NCI-H1048 (cell line): ENCODE data around the gene POLE4.

Experiments used
- DNase-seq: peaks from one replicate; lab custom pipeline; 2025; lab: John Stamatoyannopoulos, UW

POLE4 gene

DNA sequence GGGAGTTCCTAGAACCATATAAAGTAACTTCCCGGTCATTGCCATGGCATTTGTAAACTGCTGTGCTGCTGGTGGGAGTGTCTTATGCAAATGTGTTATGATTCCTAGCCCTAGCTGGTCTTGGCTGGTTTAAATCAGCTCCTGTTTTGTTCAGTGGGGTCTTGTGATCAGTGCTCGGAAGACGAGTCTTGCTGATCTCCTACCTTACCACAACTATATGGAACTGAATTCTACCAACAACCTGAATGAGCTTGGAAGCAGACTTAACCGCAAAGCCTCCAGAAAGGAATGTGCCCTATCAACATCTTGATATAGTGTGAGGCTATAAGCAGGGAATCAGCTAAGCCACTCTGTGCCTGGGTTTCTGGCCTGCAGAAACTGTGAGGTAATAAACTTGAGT is 33.5 kb downstream of the POLE4 start:
- no peak for DNase-seq

DNA sequence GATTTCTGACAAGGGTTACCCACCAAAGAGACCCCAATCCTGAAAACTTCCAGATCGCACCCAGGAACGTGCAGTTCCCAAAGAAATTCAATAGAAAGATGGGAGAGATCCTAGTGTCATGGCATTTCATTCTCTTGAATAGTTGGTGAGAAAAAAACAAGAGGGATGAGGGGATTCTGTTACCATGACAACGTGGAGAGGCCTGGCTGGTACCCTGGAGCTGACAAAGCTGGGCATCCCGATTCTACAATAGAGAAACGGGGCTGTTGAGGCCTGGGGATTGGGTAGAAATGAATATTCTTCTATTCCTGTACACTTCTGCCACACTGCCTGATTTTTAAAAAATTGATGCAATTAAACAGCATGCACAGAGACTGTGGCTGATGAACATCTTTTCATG is 41.0 kb downstream of the POLE4 start:
- DNase-seq, result no peak

DNA sequence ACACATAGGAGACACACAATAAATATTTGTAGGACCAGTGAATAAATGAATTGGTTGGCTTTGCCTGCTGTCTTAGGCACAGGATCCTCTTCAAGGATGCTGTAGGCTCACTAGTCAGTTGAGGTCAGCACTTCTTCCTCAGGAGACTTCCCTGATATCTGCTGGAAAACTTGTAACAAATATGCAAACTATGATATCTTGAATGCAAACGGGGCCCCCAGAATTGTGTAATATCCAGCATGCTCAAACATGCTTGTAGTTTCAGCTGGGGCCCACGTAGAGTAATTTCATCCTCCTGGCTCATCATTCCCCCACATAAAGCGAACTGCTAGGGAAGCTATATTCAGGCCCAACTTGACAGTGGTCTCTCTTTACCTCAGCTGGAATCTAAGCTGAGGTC is 43.6 kb downstream of the POLE4 start:
- DNase-seq, result no peak

DNA sequence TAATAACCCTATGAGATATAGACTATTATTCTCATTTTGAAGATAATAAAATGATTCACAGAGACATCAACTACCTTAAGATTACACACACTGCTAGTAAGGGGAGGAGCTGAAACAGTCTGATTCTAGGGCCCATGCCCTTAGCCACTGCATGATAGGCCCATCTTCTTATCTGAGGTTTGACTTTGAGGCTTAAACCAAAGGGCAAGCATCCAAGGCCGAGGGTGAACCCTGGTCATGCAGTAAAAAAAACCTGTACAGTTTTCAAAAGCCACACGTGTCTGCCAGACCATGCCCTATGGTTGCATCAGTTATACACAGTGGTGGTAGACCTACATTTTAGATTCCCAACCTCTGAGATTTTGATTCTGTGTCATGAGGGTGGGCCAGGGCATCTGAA is 44.8 kb downstream of the POLE4 start:
- DNase-seq, result no peak

DNA sequence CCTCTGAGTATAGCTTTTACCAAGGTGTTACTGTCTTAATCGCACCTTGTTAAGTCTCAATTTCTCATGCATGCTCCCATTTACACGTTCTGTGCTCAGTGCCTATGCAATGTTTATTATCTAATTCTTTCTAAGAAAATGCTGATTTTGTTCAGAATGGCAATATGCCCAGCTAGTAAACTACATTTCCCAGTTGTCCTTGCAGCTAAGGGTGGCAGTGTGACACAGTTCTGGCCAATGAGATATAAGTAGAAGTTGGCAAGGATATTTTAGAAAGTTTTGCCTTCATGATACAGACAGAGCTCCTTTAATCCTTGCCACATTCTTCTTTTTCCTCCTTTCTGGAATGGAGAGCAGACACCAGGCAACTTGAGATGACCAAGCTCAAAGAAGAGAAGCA is 45.3 kb downstream of the POLE4 start:
- no peak for DNase-seq

DNA sequence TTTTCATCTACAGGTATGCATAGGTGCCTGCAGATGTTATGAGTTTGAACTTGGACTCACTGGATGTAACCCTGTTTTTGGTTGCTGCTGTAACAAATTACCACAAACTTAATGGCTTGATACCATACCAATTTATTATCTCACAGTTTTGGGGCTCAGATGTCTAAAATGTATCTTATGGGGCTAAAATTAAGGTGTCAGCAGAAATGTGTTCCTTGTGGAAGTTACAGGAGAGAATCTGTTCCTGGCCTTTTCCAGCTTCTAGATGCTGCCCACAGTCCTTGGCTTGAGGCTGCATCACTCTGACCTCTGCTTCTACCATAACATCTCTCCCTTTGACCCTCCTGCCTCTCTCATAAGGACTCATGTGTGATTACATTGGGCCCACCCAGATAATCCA is 47.6 kb downstream of the POLE4 start:
- DNase-seq, result no peak

DNA sequence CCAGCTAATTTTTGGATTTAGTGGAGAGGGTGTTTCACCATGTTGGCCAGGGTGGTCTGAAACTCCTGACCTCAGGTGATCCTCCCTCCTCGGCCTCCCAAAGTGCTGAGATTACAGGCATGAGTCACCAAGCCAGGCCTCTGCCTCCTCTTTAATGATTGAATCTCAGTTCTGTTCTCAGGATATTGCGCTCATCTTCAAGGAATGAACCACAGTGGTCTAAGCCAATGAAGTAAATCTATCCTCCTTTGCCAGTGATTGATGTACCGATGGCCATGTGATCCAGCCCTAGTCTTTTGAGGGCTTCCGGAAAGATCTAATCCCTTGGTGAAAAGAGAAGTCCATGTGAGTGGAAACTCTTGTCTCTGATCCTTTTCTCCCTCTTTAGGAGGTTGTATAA is 48.6 kb downstream of the POLE4 start:
- DNase-seq, result no peak

DNA sequence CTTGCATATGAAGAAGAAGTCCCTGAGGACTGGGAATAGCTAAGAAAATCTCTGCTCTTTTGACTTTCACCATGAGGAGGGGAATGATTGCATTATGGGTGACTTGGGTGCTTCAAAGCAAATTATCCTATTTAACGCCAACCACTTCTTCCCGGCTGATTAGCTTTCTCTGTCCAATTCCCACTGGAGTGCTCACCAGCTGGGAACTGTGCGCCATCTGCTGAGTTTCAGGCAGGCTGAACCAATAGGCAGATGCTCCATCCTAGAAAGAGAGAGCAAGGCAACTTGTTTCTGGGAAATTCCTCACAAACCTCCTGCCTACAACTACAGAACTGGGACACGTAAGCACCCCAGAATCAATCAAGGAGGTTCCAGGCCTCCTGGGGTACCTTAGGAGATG is 49.4 kb downstream of the POLE4 start:
- DNase-seq, result no peak

DNA sequence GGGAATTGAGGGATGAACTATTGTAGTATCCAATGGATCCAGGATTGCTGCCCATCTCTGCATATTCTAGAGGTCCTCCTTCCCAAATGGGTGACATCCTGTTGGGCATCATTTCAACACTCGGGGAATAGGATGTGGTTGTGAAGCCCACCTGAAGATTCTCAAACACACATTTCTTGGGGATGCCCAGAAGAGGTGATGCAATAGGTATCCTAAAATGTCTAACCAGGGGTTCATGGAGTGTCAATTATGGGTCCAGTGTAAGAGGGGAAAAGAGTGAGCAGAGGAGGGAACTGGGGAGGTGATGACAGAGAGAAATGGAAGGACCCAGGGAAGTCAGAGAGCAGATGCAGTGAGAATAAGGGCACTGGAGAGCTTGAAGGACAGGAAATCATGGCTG is 52.1 kb downstream of the POLE4 start:
- DNase-seq, result no peak

DNA sequence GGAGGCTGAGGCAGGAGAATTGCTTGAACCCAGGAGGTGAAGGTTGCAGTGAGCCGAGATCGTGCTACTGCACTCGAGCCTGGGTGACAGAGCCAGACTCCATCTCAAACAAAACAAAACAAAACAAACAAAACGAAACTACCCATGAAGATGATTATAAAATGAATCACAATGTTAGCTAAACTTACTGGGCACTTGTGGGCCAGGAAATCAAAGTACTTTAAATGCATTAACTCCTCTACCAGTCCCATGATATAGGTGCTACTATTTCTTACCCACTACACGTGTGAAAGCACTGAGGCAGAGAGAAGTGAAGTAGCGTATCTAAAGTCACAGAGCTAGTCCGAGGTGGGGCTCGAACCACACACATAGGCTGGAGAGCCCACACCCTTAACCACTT is 53.6 kb downstream of the POLE4 start:
- DNase-seq, result no peak

DNA sequence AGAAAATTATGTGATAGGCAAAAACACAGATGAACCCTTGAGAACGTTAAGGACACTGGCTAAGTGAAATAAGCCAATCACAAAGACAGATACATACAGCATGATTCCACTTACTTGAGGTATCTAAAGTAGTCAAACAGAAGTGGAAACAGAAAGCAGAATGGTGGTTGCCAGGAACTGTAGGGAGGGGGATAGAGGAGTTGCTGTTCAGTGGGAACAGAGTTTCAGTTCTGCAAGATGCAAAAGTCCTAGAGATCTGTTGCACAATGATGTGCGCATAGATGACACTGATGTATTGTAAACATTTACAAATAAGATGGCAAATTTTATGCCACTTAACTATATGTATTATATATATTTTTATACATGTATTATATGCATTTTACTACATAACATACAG is 59.7 kb downstream of the POLE4 start:
- no peak for DNase-seq
